KMS-11 (cell line): ENCODE data around the gene SORCS1.

Source experiments
- H2AFZ ChIP-seq: fragments of 200-600 bp; sonication (generic); 2 replicates; pipeline ENCODE4 v1.6.1; 2016; ENCODE audit warnings: antibody characterized with exemption, mixed run types, low read depth
- H3K27ac ChIP-seq: fragments of 200-600 bp; sonication (generic); 2 replicates; pipeline ENCODE4 v1.6.1; 2016; ENCODE audit warnings: mild to moderate bottlenecking, mixed run types
- H3K27me3 ChIP-seq: fragments of 200-600 bp; sonication (generic); 2 replicates; pipeline ENCODE4 v1.6.1; 2017; ENCODE audit warnings: mild to moderate bottlenecking, low read depth, mixed run types, moderate library complexity; ENCODE audit not compliant: insufficient read depth
- H3K36me3 ChIP-seq: fragments of 200-600 bp; sonication (generic); 2 replicates; pipeline ENCODE4 v1.6.1; 2017; ENCODE audit warnings: mild to moderate bottlenecking, mixed run types; ENCODE audit not compliant: insufficient read depth
- H3K4me1 ChIP-seq: fragments of 200-600 bp; sonication (generic); 2 replicates; pipeline ENCODE4 v1.6.1; 2016; ENCODE audit warnings: mild to moderate bottlenecking, low read depth, mixed run types; ENCODE audit not compliant: poor library complexity, severe bottlenecking
- H3K4me2 ChIP-seq: fragments of 200-600 bp; sonication (generic); 2 replicates; pipeline ENCODE4 v1.7.0; 2016; ENCODE audit warnings: mild to moderate bottlenecking, mixed run types
- H3K4me3 ChIP-seq: fragments of 200-600 bp; sonication (generic); IDR thresholded peaks from 2 replicates; pipeline ENCODE4 v1.6.1; 2017; ENCODE audit warnings: low read depth, low read length, mixed read lengths; ENCODE audit not compliant: insufficient read depth
- H3K79me2 ChIP-seq: fragments of 200-600 bp; sonication (generic); 2 replicates; pipeline ENCODE4 v1.6.1; 2016; ENCODE audit warnings: low read depth, mixed run types; ENCODE audit not compliant: insufficient read depth
- H3K9ac ChIP-seq: fragments of 200-600 bp; sonication (generic); 2 replicates; pipeline ENCODE4 v1.6.1; 2016; ENCODE audit warnings: mild to moderate bottlenecking, mixed run types
- H4K20me1 ChIP-seq: fragments of 200-600 bp; sonication (generic); 2 replicates; pipeline ENCODE4 v1.6.1; 2016; ENCODE audit warnings: mild to moderate bottlenecking, mixed run types; ENCODE audit not compliant: insufficient read depth
- CTCF ChIP-seq: fragments of 200-600 bp; sonication (generic); conservative IDR thresholded peaks from 2 replicates; pipeline ENCODE4 v1.6.1; 2017; ENCODE audit warnings: low read depth, mild to moderate bottlenecking, antibody characterized with exemption, low read length, moderate library complexity, mixed read lengths

SORCS1 gene

GRCh38 chr10:107085665-107086525 lies 78.6 kb downstream of the SORCS1 start:
- Histone ChIP-seq H3K79me2 (no peaks in the 10 kb centered on the region), H3K4me3 (no peak overlapping the region), H3K27me3 (no peaks in the 10 kb centered on the region), H3K4me2 (no peak overlapping the region), H3K27ac (no peak overlapping the region), H2AFZ (no peak overlapping the region), H4K20me1 (no peaks in the 10 kb centered on the region), H3K9ac (no peak overlapping the region), H3K4me1 (no peaks in the 10 kb centered on the region), H3K36me3 (no peaks in the 10 kb centered on the region)
- TF ChIP-seq CTCF, result no peak

GRCh38 chr10:107083388-107084009 lies 81.0 kb downstream of the SORCS1 start:
- TF ChIP-seq CTCF, result no peak
- no peak overlapping the region for H3K4me3 ChIP-seq
- no peaks in the 10 kb centered on the region for H3K36me3 ChIP-seq
- no peaks in the 10 kb centered on the region for H3K27me3 ChIP-seq
- no peak overlapping the region for H3K4me2 ChIP-seq
- no peak overlapping the region for H3K27ac ChIP-seq
- no peak overlapping the region for H3K9ac ChIP-seq
- H4K20me1 ChIP-seq, result no peaks in the 10 kb centered on the region
- no peak overlapping the region for H2AFZ ChIP-seq
- H3K79me2 ChIP-seq, result no peaks in the 10 kb centered on the region
- no peaks in the 10 kb centered on the region for H3K4me1 ChIP-seq

GRCh38 chr10:107081644-107082043 lies 82.9 kb downstream of the SORCS1 start:
- H3K27me3 ChIP-seq, result no peaks in the 10 kb centered on the region
- no peak for TF ChIP-seq CTCF
- H2AFZ ChIP-seq, result no peak overlapping the region
- no peaks in the 10 kb centered on the region for H3K36me3 ChIP-seq
- no peak overlapping the region for H3K9ac ChIP-seq
- no peak overlapping the region for H3K27ac ChIP-seq
- H3K79me2 ChIP-seq, result no peaks in the 10 kb centered on the region
- no peaks in the 10 kb centered on the region for H3K4me1 ChIP-seq
- H3K4me3 ChIP-seq, result no peak overlapping the region
- H4K20me1 ChIP-seq, result no peaks in the 10 kb centered on the region
- no peak overlapping the region for H3K4me2 ChIP-seq

- Histone ChIP-seq H3K36me3 (no peaks in the 10 kb centered on the region), H3K9ac (no peak overlapping the region), H3K4me2 (no peak overlapping the region), H3K4me3 (no peak overlapping the region), H2AFZ (no peak overlapping the region), H3K4me1 (no peaks in the 10 kb centered on the region), H3K79me2 (no peaks in the 10 kb centered on the region), H3K27ac (no peak overlapping the region), H4K20me1 (no peaks in the 10 kb centered on the region), H3K27me3 (no peaks in the 10 kb centered on the region)
- no peak for TF ChIP-seq CTCF
Observed at GRCh38 chr10:107075117-107075516, 89.4 kb downstream of the SORCS1 start.
